ENCODE measurements around the gene ZKSCAN1. TPM values are rescaled to one million over a fixed set of nuclear protein-coding genes. Genes with fewer than 3 reads are reported as not detected.

ZKSCAN1 gene
- total RNA-seq, 1 experiment from 2014 or later, result 13.6 TPM

- Histone ChIP-seq H3K9me3 (ENCODE audit: low read length) (no peaks in the 10 kb centered on the region), H2AFZ (ENCODE audit: low read length) (peak overlapping the region; percentile 79), H3K79me2 (ENCODE audit: low read length) (no peaks in the 10 kb centered on the region), H3K27me3 (ENCODE audit: low read length) (no peaks in the 10 kb centered on the region), H3F3A (ENCODE audit: low read length, unreplicated experiment) (no peaks in the 10 kb centered on the region), H3K27ac (ENCODE audit: low read length) (no peak overlapping the region), H3K4me3 (ENCODE audit: low read length) (peak overlapping the region; percentile 54; the same call in 1 of the 2 replicates), H3K36me3 (ENCODE audit: low read depth, low read length) (no peaks in the 10 kb centered on the region), H3K9ac (ENCODE audit: low read length) (no peak overlapping the region), H3K4me1 (ENCODE audit: insufficient read depth, low read length) (0 out of 2 replicates have a peak, but pooled peaks cover 5% of the 10 kb centered on the region), H4K20me1 (ENCODE audit: low read length) (no peaks in the 10 kb centered on the region), H3K4me2 (ENCODE audit: low read length) (peak overlapping the region; percentile 76), H3K9me2 (replicated peaks; ENCODE audit: low read length) (no peaks in the 10 kb centered on the region)
- BruUV-seq (replicated peaks), result no TSS peak
- DNase-seq (no peak), ATAC-seq (no peak)
- ChIA-PET CTCF (interaction anchor here (1.2 to 1.3 kb wide), 3 partner anchors 55 to 61 kb away, joined by 3 to 11 read pairs (median 8); no protein-coding TSS in a partner anchor), POLR2A (ENCODE audit: unreplicated experiment) (no interaction called here)
- intact Hi-C loops (cut with micrococcal nuclease), result loop anchor here (1.0 to 2.0 kb wide), 4 partner anchors 50 to 86 kb away; partner anchors contain the start of genes ZNF3 and ZSCAN21
- TF ChIP-seq EZH2 (IDR thresholded peaks at IDR 0.05; ENCODE audit: low read length, unreplicated experiment) (no peak), EZH2phosphoT487 (IDR thresholded peaks at IDR 0.05; ENCODE audit: borderline replicate concordance, low read length) (no peak)
These were observed 20.6 kb upstream of the ZKSCAN1 start for GRCh38 chr7:99994819-99995218.

- no peak overlapping the region for H2AFZ ChIP-seq (ENCODE audit: low read length)
- DNase-seq, result no peak
- intact Hi-C loops (cut with micrococcal nuclease), result no loop called here
- H3K4me3 ChIP-seq (ENCODE audit: low read length), result no peak overlapping the region
- no peaks in the 10 kb centered on the region for H3K9me2 ChIP-seq (replicated peaks; ENCODE audit: low read length)
- H3F3A ChIP-seq (ENCODE audit: low read length, unreplicated experiment), result no peaks in the 10 kb centered on the region
- TF ChIP-seq CTCF (conservative IDR thresholded peaks at IDR 0.05; ENCODE audit: low read depth, low read length) (no peak), EZH2phosphoT487 (IDR thresholded peaks at IDR 0.05; ENCODE audit: borderline replicate concordance, low read length) (no peak), EZH2 (IDR thresholded peaks at IDR 0.05; ENCODE audit: low read length, unreplicated experiment) (no peak)
- BruUV-seq (replicated peaks), result no TSS peak
- no peaks in the 10 kb centered on the region for H4K20me1 ChIP-seq (ENCODE audit: low read length)
- CTCF ChIA-PET, result no interaction called here
- H3K36me3 ChIP-seq (ENCODE audit: low read depth, low read length), result no peaks in the 10 kb centered on the region
- H3K27me3 ChIP-seq (ENCODE audit: low read length), result no peaks in the 10 kb centered on the region
- no peak overlapping the region for H3K4me2 ChIP-seq (ENCODE audit: low read length)
- no peaks in the 10 kb centered on the region for H3K79me2 ChIP-seq (ENCODE audit: low read length)
- ATAC-seq, result no peak
- POLR2A ChIA-PET (ENCODE audit: unreplicated experiment), result no interaction called here
- no peak overlapping the region for H3K9ac ChIP-seq (ENCODE audit: low read length)
- no peak overlapping the region for H3K27ac ChIP-seq (ENCODE audit: low read length)
- H3K9me3 ChIP-seq (ENCODE audit: low read length), result no peaks in the 10 kb centered on the region
- 0 out of 2 replicates have a peak, but pooled peaks cover 5% of the 10 kb centered on the region for H3K4me1 ChIP-seq (ENCODE audit: insufficient read depth, low read length)
These were observed 18.4 kb upstream of the ZKSCAN1 start for GRCh38 chr7:99996755-99997544.

- POLR2A ChIA-PET (ENCODE audit: unreplicated experiment), result no interaction called here
- H3K4me2 ChIP-seq (ENCODE audit: low read length), result no peak overlapping the region
- H3K79me2 ChIP-seq (ENCODE audit: low read length), result no peaks in the 10 kb centered on the region
- intact Hi-C loops (cut with micrococcal nuclease), result no loop called here
- no TSS peak for BruUV-seq (replicated peaks)
- no peaks in the 10 kb centered on the region for H3F3A ChIP-seq (ENCODE audit: low read length, unreplicated experiment)
- H3K36me3 ChIP-seq (ENCODE audit: low read depth, low read length), result no peaks in the 10 kb centered on the region
- no peak for TF ChIP-seq CTCF (conservative IDR thresholded peaks at IDR 0.05; ENCODE audit: low read depth, low read length)
- no peak for TF ChIP-seq EZH2 (IDR thresholded peaks at IDR 0.05; ENCODE audit: low read length, unreplicated experiment)
- H3K4me1 ChIP-seq (ENCODE audit: insufficient read depth, low read length), result 0 out of 2 replicates have a peak, but pooled peaks cover 5% of the 10 kb centered on the region
- H2AFZ ChIP-seq (ENCODE audit: low read length), result no peak overlapping the region
- DNase-seq (no peak), ATAC-seq (no peak)
- CTCF ChIA-PET, result no interaction called here
- H3K27ac ChIP-seq (ENCODE audit: low read length), result no peak overlapping the region
- no peaks in the 10 kb centered on the region for H3K9me2 ChIP-seq (replicated peaks; ENCODE audit: low read length)
- H3K4me3 ChIP-seq (ENCODE audit: low read length), result no peak overlapping the region
- no peaks in the 10 kb centered on the region for H4K20me1 ChIP-seq (ENCODE audit: low read length)
- no peaks in the 10 kb centered on the region for H3K9me3 ChIP-seq (ENCODE audit: low read length)
- no peak overlapping the region for H3K9ac ChIP-seq (ENCODE audit: low read length)
- no peaks in the 10 kb centered on the region for H3K27me3 ChIP-seq (ENCODE audit: low read length)
These were observed 17.8 kb upstream of the ZKSCAN1 start for GRCh38 chr7:99997545-99998137.

All from PC-3 (cell line).